ENCODE results near the gene ATF6. TPM values are rescaled to one million over a fixed set of nuclear protein-coding genes. Genes with fewer than 3 reads are reported as not detected.

The ATF6 gene
- total and polyA plus RNA-seq, 2 of the 8 experiments (the other 6 are each of a cell fraction or from before 2014, with no cell fraction given): 4.6 to 10.0 TPM

- Histone ChIP-seq H4K20me1 (replicated peaks in 1 of 2; ENCODE audit: control insufficient read depth in 1 of 2, insufficient read depth in 2 of 2, low read length in 2 of 2) (no peaks in the 10 kb centered on the region), H2BK120ac (replicated peaks; ENCODE audit: low read depth, low read length) (no peak overlapping the region), H3K56ac (replicated peaks; ENCODE audit: insufficient read length, low read depth, low read length) (no peak overlapping the region), H3K4me2 (ENCODE audit: insufficient read depth in 1 of 2, low read depth in 2 of 2, low read length in 2 of 2) (no peak overlapping the region), H3K9ac (replicated peaks in 1 of 4; ENCODE audit: extremely low read depth in 1 of 4, low read depth in 3 of 4, low read length in 3 of 4) (no peak overlapping the region), H2AFZ (ENCODE audit: low read length) (no peak overlapping the region), H2BK20ac (ENCODE audit: low read length) (no peak overlapping the region), H3K14ac (ENCODE audit: insufficient read length) (no peak overlapping the region), H2BK12ac (ENCODE audit: low read depth, low read length) (no peak overlapping the region), H3K27me3 (replicated peaks in 1 of 4; ENCODE audit: control insufficient read depth in 3 of 4, extremely low read depth in 1 of 4, insufficient read depth in 3 of 4, low read length in 3 of 4) (no peaks in the 10 kb centered on the region), H2AK5ac (ENCODE audit: low read depth, low read length) (no peak overlapping the region), H4K8ac (ENCODE audit: extremely low read depth, insufficient read depth, low read length) (no peak overlapping the region), H2BK15ac (ENCODE audit: low read length) (no peak overlapping the region), H3K4ac (replicated peaks; ENCODE audit: insufficient read length, low read depth, low read length) (no peak overlapping the region), H3K4me3 (ENCODE audit: extremely low read depth in 1 of 4, insufficient read depth in 2 of 4, low read depth in 3 of 4, low read length in 4 of 4) (no peak overlapping the region), H3K23me2 (ENCODE audit: low read depth, low read length) (no peaks in the 10 kb centered on the region), H4K91ac (replicated peaks; ENCODE audit: insufficient read length, low read length) (no peak overlapping the region), H3K23ac (ENCODE audit: insufficient read length) (no peak overlapping the region), H2BK5ac (ENCODE audit: low read depth, low read length) (no peak overlapping the region), H3K4me1 (replicated peaks in 1 of 4; ENCODE audit: control insufficient read depth in 3 of 4, insufficient read depth in 4 of 4, low read length in 3 of 4) (no peaks in the 10 kb centered on the region), H3K79me2 (ENCODE audit: control insufficient read depth in 1 of 2, insufficient read depth in 2 of 2, low read length in 2 of 2) (no peaks in the 10 kb centered on the region), H3K36me3 (ENCODE audit: control insufficient read depth in 2 of 4, insufficient read depth in 4 of 4, low read length in 3 of 4) (no peaks in the 10 kb centered on the region), H3K18ac (ENCODE audit: extremely low read depth, low read length) (no peak overlapping the region), H3K79me1 (ENCODE audit: low read depth, low read length) (no peaks in the 10 kb centered on the region), H3K9me3 (ENCODE audit: insufficient read depth in 2 of 2, low read depth in 1 of 2, low read length in 1 of 2) (no peaks in the 10 kb centered on the region), H4K5ac (ENCODE audit: insufficient read length, low read depth, low read length) (no peak overlapping the region), H3K27ac (ENCODE audit: low read depth, low read length) (no peak overlapping the region)
- FAIRE-seq (no peak), DNase-seq (ENCODE audit: low read depth in 1 of 2, low spot score in 2 of 2) (no peak)
- CTCF ChIA-PET (ENCODE audit: partially characterized antibody): no interaction called here
- POLR2A ChIA-PET (ENCODE audit: partially characterized antibody): no interaction called here
- 84% methylated on average over 2 of the region's 2 CpGs; no CpG with 5 or more reads in 1 of the 2 experiments for WGBS, 2 experiments (ENCODE audit: extremely low coverage in 1 of 2, insufficient coverage in 1 of 2, insufficient read length in 1 of 2, insufficient replicate concordance in 2 of 2, low coverage in 1 of 2, low lambda C conversion rate in 2 of 2, missing lambda C conversion rate in 1 of 2)
- TF ChIP-seq ZNF274 (IDR thresholded peaks at IDR 0.05; ENCODE audit: borderline replicate concordance, extremely low read depth, low read length) (no peak), SIN3A (conservative IDR thresholded peaks at IDR 0.05 in 1 of 2, IDR thresholded peaks at IDR 0.05 in 1 of 2; ENCODE audit: low read depth in 1 of 2, low read length in 2 of 2) (no peak), GTF2F1 (IDR thresholded peaks at IDR 0.05; ENCODE audit: borderline replicate concordance, low read depth, low read length) (no peak), TAF7 (optimal IDR thresholded peaks at IDR 0.05; ENCODE audit: borderline replicate concordance, low read depth, low read length) (no peak), RAD21 (IDR thresholded peaks at IDR 0.05 in 1 of 2, conservative IDR thresholded peaks at IDR 0.05 in 1 of 2; ENCODE audit: low read depth in 2 of 2, low read length in 2 of 2) (no peak), TEAD4 (IDR thresholded peaks at IDR 0.05; ENCODE audit: low read depth, low read length) (no peak), FOSL1 (IDR thresholded peaks at IDR 0.05; ENCODE audit: insufficient read depth, low read depth, low read length) (no peak), PHF8 (conservative IDR thresholded peaks at IDR 0.05; ENCODE audit: low read depth, low read length) (no peak), BACH1 (IDR thresholded peaks at IDR 0.05; ENCODE audit: low read length) (no peak), EZH2 (IDR thresholded peaks at IDR 0.05; ENCODE audit: low read depth, low read length, severe bottlenecking) (no peak), SAP30 (IDR thresholded peaks at IDR 0.05; ENCODE audit: insufficient read depth, insufficient replicate concordance, low read length) (no peak), TAF1 (IDR thresholded peaks at IDR 0.05; ENCODE audit: low read depth, low read length) (no peak), POU5F1 (IDR thresholded peaks at IDR 0.05; ENCODE audit: low read depth, low read length) (no peak)
Observed at GRCh38 chr1:161839591-161839990, 73.5 kb downstream of the ATF6 start.

Measured in H1 (cell line).